Measurements from ENCODE around the gene ARHGAP6. TPM values are rescaled to one million over a fixed set of nuclear protein-coding genes. Genes with fewer than 3 reads are reported as not detected.
"Not testable (repeated sequence)": the region's sequence is repeated elsewhere in the genome, so short reads cannot be mapped to it uniquely, and the experiment has no call there.

Gene ARHGAP6
- polyA plus RNA-seq, 4 donors = 1.1 to 3.5 (median 3.3) TPM; not detected in 1

DNA sequence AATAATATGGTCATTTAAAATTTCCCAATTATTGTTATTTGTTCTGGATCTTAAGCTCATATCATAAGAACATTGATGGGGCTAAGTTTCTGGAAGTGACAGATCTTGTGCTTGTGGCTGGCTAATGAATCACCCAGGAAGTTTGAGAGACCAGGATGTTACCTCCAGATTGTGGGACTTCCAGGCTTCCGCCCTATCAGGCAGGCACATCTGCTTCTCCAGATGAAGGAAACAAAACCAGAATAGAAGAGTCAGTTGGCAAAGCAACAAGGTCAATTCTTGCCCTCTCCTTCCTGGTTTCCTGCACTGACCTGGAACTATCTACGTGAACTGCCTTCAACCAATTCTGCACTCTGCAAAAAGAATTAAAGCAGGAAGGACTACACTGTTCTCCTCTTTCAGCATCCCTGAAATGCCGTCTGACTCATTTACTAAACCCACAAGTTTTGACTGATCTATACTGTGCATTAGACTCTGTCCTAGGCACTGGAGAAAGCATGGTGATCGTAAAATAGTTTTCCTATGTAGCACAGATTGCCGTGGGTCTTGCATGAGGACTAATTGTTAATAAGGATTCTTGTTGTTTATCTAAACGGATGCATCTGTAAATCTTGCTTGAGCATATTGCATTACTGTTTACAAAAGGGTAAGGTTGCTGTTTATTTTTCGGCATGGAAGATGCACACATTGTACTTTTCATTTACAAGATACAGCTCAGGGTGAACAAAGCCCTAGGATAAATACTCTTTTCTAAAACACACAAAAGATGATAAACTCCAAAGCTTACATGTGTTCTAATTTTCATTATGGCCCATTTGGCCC lies 297.9 kb downstream of the ARHGAP6 start:
- 57 to 65% (median 63%) methylated on average over 7 of the region's 7 CpGs for whole genome bisulfite sequencing, 3 donors
- H3K4me3 ChIP-seq (ENCODE audit: low read depth in 1 of 3, low read length in 3 of 3) = no peak overlapping the region
- DNase-seq (no peak), FAIRE-seq (no peak)
- H3K36me3 ChIP-seq (ENCODE audit: control insufficient read depth in 3 of 3, insufficient read depth in 2 of 3, low read depth in 1 of 3, low read length in 3 of 3) = no peaks in the 10 kb centered on the region
- no peaks in the 10 kb centered on the region for H3K27me3 ChIP-seq (ENCODE audit: control insufficient read depth in 3 of 3, insufficient read depth in 3 of 3, low read length in 3 of 3)
- H3K4me1 ChIP-seq (ENCODE audit: control insufficient read depth in 3 of 3, insufficient read depth in 2 of 3, low read depth in 1 of 3, low read length in 2 of 3) = no peaks in the 10 kb centered on the region
- no peaks in the 10 kb centered on the region for H3K9me3 ChIP-seq (ENCODE audit: control insufficient read depth in 2 of 2, insufficient read depth in 1 of 2, low read depth in 1 of 2, low read length in 1 of 2)
- no peak overlapping the region for H3K27ac ChIP-seq (ENCODE audit: low read depth in 1 of 3, low read length in 2 of 3)

DNA sequence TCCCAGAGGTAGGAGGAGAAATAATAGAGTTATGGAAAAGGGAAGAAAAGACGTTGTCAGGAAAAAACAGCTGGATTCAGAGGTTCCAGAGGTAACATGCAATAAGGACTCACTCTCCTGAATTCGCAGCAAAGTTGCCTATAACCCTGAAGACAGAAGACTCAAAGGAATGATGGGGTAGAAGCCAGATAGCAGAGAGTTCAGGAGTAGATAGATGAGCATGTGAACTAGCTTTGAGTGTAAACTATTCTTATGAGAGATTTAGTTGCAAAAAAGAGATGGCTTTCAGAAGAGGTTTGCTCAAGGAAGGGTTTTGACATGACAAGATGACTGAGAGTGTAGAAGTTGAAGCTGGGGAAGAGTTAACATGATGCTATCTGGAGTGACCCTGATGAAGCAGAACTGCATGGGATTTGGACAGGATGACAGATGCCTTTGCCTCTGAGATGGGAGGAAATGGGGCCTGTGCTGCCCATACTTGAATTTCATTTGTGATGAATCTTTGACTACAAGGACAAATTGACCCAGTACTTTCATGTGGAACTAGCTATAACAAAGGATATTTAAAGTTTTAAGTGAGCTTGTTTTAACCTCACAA lies 298.6 kb downstream of the ARHGAP6 start:
- Histone ChIP-seq H3K4me3 (ENCODE audit: low read depth in 1 of 3, low read length in 3 of 3) (no peak overlapping the region), H3K27ac (ENCODE audit: low read depth in 1 of 3, low read length in 2 of 3) (peak overlapping the region in 1 of 3 donors; percentile 45), H3K4me1 (ENCODE audit: control insufficient read depth in 3 of 3, insufficient read depth in 2 of 3, low read depth in 1 of 3, low read length in 2 of 3) (no peaks in the 10 kb centered on the region), H3K27me3 (ENCODE audit: control insufficient read depth in 3 of 3, insufficient read depth in 3 of 3, low read length in 3 of 3) (no peaks in the 10 kb centered on the region), H3K9me3 (ENCODE audit: control insufficient read depth in 2 of 2, insufficient read depth in 1 of 2, low read depth in 1 of 2, low read length in 1 of 2) (no peaks in the 10 kb centered on the region), H3K36me3 (ENCODE audit: control insufficient read depth in 3 of 3, insufficient read depth in 2 of 3, low read depth in 1 of 3, low read length in 3 of 3) (no peaks in the 10 kb centered on the region)
- DNase-seq (no peak), FAIRE-seq (no peak)
- WGBS, 3 donors = 45 to 82% (median 63%) methylated on average over 2 of the region's 2 CpGs

DNA sequence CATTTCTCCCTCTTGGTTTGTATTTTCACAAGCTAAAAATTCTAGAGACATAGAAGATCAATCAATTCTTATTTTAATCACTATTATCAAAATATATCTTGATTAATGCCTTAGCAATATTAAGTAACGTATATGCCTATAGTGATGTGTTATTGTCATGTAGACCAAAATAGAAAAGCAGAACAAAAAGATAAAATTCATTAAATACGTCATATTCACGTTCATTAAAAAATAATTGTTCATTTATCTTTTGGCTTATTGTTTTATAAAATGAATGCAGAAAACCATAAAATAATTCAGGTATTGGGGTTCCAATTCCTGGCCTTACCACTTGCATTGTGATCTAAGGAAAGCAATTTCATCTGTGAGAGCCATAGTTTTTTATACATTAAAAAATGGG lies 300.3 kb downstream of the ARHGAP6 start:
- Histone ChIP-seq H3K4me1 (ENCODE audit: control insufficient read depth in 3 of 3, insufficient read depth in 2 of 3, low read depth in 1 of 3, low read length in 2 of 3) (no peaks in the 10 kb centered on the region), H3K27ac (ENCODE audit: low read depth in 1 of 3, low read length in 2 of 3) (no peak overlapping the region), H3K4me3 (ENCODE audit: low read depth in 1 of 3, low read length in 3 of 3) (no peak overlapping the region), H3K9me3 (ENCODE audit: control insufficient read depth in 2 of 2, insufficient read depth in 1 of 2, low read depth in 1 of 2, low read length in 1 of 2) (no peaks in the 10 kb centered on the region), H3K27me3 (ENCODE audit: control insufficient read depth in 3 of 3, insufficient read depth in 3 of 3, low read length in 3 of 3) (no peaks in the 10 kb centered on the region), H3K36me3 (ENCODE audit: control insufficient read depth in 3 of 3, insufficient read depth in 2 of 3, low read depth in 1 of 3, low read length in 3 of 3) (no peaks in the 10 kb centered on the region)
- 79 to 97% (median 90%) methylated on average over 3 of the region's 3 CpGs for WGBS, 3 donors
- no peak for FAIRE-seq
- no peak for DNase-seq

DNA sequence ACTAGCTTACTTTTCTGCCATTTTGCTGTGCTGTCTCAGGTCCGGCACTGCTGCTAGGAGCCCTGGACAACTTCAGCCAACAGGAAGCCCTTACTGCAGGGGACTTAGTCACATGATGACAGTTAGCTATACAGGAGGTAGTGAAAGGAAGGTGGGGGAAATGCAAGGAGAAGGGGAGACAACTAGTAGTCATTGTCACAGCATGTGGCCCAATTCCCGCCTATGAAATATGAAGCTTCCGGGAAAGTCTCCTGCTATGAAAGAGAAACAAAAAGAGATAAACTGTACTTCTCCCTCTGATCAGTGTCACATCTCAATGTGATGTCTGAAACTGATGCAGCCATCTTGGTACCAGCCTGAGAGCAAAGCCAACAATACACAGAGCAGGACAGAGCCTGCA lies 300.9 kb downstream of the ARHGAP6 start:
- 86 to 100% (median 95%) methylated on average over 3 of the region's 3 CpGs for WGBS, 3 donors
- no peak overlapping the region for H3K27ac ChIP-seq (ENCODE audit: low read depth in 1 of 3, low read length in 2 of 3)
- no peaks in the 10 kb centered on the region for H3K36me3 ChIP-seq (ENCODE audit: control insufficient read depth in 3 of 3, insufficient read depth in 2 of 3, low read depth in 1 of 3, low read length in 3 of 3)
- H3K9me3 ChIP-seq (ENCODE audit: control insufficient read depth in 2 of 2, insufficient read depth in 1 of 2, low read depth in 1 of 2, low read length in 1 of 2) = no peaks in the 10 kb centered on the region
- no peaks in the 10 kb centered on the region for H3K27me3 ChIP-seq (ENCODE audit: control insufficient read depth in 3 of 3, insufficient read depth in 3 of 3, low read length in 3 of 3)
- H3K4me3 ChIP-seq (ENCODE audit: low read depth in 1 of 3, low read length in 3 of 3) = no peak overlapping the region
- FAIRE-seq = no peak
- no peak for DNase-seq
- no peaks in the 10 kb centered on the region for H3K4me1 ChIP-seq (ENCODE audit: control insufficient read depth in 3 of 3, insufficient read depth in 2 of 3, low read depth in 1 of 3, low read length in 2 of 3)

DNA sequence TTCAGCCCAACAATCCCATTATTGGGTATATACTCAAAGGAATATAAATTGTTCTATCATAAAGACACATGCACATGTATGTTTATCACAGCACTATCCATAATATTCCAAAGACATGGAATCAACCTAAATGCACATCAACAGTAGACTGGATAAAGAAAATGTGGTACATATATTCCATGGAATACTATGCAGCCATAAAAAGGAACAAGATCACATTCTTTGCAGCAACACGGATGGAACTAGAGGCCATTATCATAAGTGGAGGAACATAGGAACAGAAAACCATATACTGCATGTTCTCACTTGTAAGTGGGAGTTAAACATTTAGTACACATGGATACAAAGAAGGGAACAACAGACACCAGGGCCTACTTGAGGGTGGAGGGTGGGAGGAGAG lies 301.9 kb downstream of the ARHGAP6 start:
- WGBS, 3 donors = 70 to 92% (median 81%) methylated on average over 1 of the region's 1 CpG
- not testable (repeated sequence) for H3K36me3 ChIP-seq (ENCODE audit: control insufficient read depth in 3 of 3, insufficient read depth in 2 of 3, low read depth in 1 of 3, low read length in 3 of 3); DNase-seq; H3K27ac ChIP-seq (ENCODE audit: low read depth in 1 of 3, low read length in 2 of 3); H3K27me3 ChIP-seq (ENCODE audit: control insufficient read depth in 3 of 3, insufficient read depth in 3 of 3, low read length in 3 of 3); H3K9me3 ChIP-seq (ENCODE audit: control insufficient read depth in 2 of 2, insufficient read depth in 1 of 2, low read depth in 1 of 2, low read length in 1 of 2); H3K4me1 ChIP-seq (ENCODE audit: control insufficient read depth in 3 of 3, insufficient read depth in 2 of 3, low read depth in 1 of 3, low read length in 2 of 3); H3K4me3 ChIP-seq (ENCODE audit: low read depth in 1 of 3, low read length in 3 of 3)
- FAIRE-seq = peak; percentile 44

DNA sequence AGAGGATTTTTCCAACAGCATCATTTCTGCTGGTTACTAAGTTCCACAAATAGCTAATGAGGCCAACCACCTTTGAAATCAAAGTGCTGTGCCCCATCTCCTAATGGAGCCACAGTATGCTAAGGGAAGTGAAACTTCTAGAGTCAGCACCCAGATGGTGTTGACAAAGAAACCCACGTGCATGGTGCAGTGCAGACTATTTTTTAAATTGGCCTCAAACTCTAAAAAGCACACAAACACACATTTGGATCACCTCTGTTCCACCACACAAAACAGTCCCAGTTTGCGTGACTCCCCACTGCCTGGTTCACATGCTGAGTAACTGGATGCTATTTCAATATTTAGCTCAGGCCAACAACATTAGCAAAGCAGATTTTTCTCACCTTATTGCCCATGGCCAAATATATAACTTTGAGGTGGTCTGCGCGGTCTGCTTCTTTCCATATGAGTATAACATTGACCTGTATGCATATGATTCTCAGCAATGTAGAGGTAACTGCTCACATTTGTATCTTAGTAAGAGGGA lies 302.6 kb downstream of the ARHGAP6 start:
- no peak for DNase-seq
- WGBS, 3 donors = 71 to 77% (median 75%) methylated on average over 4 of the region's 4 CpGs
- Histone ChIP-seq H3K9me3 (ENCODE audit: control insufficient read depth in 2 of 2, insufficient read depth in 1 of 2, low read depth in 1 of 2, low read length in 1 of 2) (no peaks in the 10 kb centered on the region), H3K4me1 (ENCODE audit: control insufficient read depth in 3 of 3, insufficient read depth in 2 of 3, low read depth in 1 of 3, low read length in 2 of 3) (no peaks in the 10 kb centered on the region), H3K36me3 (ENCODE audit: control insufficient read depth in 3 of 3, insufficient read depth in 2 of 3, low read depth in 1 of 3, low read length in 3 of 3) (no peaks in the 10 kb centered on the region), H3K27ac (ENCODE audit: low read depth in 1 of 3, low read length in 2 of 3) (no peak overlapping the region), H3K4me3 (ENCODE audit: low read depth in 1 of 3, low read length in 3 of 3) (no peak overlapping the region), H3K27me3 (ENCODE audit: control insufficient read depth in 3 of 3, insufficient read depth in 3 of 3, low read length in 3 of 3) (no peaks in the 10 kb centered on the region)
- FAIRE-seq = no peak

DNA sequence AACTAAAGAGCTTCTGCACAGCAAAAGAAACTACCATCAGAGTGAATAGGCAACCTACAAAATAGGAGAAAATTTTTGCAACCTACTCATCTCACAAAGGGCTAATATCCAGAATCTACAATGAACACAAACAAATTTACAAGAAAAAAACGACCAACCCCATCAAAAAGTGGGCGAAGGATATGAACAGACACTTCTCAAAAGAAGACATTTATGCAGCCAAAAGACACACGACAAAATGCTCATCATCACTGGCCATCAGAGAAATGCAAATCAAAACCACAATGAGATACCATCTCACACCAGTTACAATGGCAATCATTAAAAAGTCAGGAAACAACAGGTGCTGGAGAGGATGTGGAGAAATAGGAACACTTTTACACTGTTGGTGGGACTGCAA lies 304.1 kb downstream of the ARHGAP6 start:
- WGBS, 3 donors = 72 to 92% (median 81%) methylated on average over 3 of the region's 3 CpGs
- not testable (repeated sequence) for H3K27me3 ChIP-seq (ENCODE audit: control insufficient read depth in 3 of 3, insufficient read depth in 3 of 3, low read length in 3 of 3)

DNA sequence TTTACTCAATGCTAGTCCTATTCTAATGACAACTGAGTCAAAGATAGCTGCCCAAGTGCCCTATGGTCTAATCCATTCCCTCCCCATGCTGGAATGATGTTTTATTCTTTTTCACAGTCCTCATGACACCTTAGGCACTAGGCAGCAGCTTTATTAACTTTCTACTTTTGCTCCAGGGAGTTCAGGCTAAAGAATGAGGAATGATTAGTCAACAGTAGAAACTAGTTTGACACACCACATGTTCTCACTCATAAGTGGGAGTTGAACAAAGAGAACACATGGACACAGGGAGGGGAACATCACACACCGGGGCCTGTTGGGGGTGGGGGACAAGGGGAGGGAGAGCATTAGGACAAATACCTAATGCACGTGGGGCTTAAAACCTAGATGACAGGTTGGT lies 309.8 kb downstream of the ARHGAP6 start:
- H3K27ac ChIP-seq (ENCODE audit: low read depth in 1 of 3, low read length in 2 of 3); DNase-seq; H3K36me3 ChIP-seq (ENCODE audit: control insufficient read depth in 3 of 3, insufficient read depth in 2 of 3, low read depth in 1 of 3, low read length in 3 of 3); H3K9me3 ChIP-seq (ENCODE audit: control insufficient read depth in 2 of 2, insufficient read depth in 1 of 2, low read depth in 1 of 2, low read length in 1 of 2); FAIRE-seq; H3K4me1 ChIP-seq (ENCODE audit: control insufficient read depth in 3 of 3, insufficient read depth in 2 of 3, low read depth in 1 of 3, low read length in 2 of 3); H3K4me3 ChIP-seq (ENCODE audit: low read depth in 1 of 3, low read length in 3 of 3); H3K27me3 ChIP-seq (ENCODE audit: control insufficient read depth in 3 of 3, insufficient read depth in 3 of 3, low read length in 3 of 3): not testable (repeated sequence)
- WGBS, 3 donors = 59 to 74% (median 67%) methylated on average over 1 to 2 of the region's 2 CpGs

More for the DNA sequence above, 304.1 kb downstream of the ARHGAP6 start:
- H3K4me3 ChIP-seq (ENCODE audit: low read depth in 1 of 3, low read length in 3 of 3); FAIRE-seq; H3K4me1 ChIP-seq (ENCODE audit: control insufficient read depth in 3 of 3, insufficient read depth in 2 of 3, low read depth in 1 of 3, low read length in 2 of 3); H3K9me3 ChIP-seq (ENCODE audit: control insufficient read depth in 2 of 2, insufficient read depth in 1 of 2, low read depth in 1 of 2, low read length in 1 of 2); H3K27ac ChIP-seq (ENCODE audit: low read depth in 1 of 3, low read length in 2 of 3); DNase-seq; H3K36me3 ChIP-seq (ENCODE audit: control insufficient read depth in 3 of 3, insufficient read depth in 2 of 3, low read depth in 1 of 3, low read length in 3 of 3): not testable (repeated sequence)
